ENCODE results near the gene SKI.
"Not testable (repeated sequence)": the region's sequence is repeated elsewhere in the genome, so short reads cannot be mapped to it uniquely, and the experiment has no call there.

Gene SKI

DNA sequence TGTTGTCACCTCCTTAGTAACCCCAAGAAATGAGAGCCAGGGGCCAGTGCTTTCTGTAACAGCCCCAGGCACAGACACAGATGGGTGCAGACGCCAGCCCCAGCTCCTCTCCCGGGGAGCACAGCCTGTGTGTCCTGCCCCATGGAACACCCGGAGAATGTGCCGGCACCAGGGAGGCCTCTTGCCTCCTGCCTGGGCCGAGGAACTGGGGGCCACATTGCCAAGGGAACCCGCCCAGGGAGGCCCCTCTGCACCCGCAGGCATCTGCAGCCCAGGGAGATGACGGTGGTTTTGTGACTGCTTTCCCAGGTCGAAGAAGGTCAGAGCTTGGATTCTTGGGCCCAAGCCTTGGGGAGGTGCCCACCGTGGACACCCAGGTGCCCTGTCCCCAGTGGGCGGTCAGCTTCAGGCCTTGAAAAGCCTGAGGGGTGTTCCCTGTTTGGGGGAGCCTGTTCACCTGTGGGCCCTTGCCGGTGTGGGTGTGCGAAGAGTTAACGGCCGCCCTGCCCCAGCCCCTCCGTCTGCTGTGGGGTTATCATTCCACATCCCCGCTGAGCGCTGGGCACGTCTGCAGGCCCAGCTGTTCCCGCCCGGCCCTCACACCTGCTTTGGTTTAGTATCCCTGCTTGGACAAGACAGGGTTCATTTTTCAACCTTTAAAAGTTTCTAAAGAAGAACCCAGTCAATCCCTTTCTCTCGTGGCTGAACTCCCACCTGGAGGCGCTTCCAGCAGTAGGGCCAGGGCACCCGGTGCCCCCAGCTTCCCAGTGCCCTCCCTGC lies 100.7 kb downstream of the SKI start:
- DNase-seq, result no peak

DNA sequence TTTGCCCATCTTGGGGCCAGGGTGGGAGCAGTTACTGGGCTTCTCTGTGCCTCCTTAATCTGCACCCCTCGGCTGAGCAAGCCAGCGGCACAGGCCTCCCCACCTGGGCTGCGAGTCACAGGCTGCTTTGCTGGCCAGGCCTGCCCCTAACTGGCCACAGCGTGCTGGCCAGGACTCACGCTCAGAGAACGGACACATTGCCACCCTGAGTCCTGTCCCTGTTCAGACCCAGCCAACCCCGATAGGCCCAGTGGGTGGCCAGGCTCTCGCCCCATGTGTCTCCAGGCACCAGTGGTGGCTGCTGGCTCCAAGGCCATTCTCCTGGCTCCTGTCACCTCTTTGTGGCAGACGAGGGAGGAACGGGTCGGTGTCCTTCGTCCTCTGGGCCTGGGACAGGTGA lies 101.9 kb downstream of the SKI start:
- DNase-seq, result no peak

DNA sequence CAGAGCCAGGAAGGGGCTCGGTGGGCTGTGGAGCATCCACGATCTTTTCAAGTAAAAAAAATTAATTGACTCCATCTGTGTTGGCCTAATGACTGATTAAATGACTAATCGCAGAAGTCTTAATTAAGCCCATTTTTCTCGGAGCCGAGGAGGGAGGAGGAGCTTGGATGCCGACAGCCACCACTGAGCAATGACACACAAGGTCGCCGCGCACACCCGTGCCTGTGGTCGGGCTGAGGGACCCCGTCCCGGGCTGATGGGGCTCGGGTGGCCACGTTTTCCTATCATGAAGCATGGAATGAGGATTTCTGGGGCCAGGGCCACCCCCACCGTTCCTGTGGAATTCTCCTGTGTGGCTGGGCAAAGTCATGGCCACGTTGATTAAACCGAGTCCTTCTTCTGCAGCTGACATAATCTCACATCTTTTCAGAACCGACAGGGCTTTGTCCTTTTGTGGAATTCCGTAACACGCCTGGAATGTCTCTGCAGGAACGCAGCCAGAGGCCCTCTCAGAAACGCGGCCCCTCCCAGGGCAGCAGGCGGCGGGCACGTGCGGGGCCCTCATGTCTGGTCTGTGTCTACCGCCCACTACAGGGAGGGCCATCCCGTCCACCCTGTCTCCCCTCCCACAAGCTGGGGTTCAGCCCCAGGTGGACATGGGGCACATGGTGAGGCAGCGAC lies 102.5 kb downstream of the SKI start:
- no peak for DNase-seq

DNA sequence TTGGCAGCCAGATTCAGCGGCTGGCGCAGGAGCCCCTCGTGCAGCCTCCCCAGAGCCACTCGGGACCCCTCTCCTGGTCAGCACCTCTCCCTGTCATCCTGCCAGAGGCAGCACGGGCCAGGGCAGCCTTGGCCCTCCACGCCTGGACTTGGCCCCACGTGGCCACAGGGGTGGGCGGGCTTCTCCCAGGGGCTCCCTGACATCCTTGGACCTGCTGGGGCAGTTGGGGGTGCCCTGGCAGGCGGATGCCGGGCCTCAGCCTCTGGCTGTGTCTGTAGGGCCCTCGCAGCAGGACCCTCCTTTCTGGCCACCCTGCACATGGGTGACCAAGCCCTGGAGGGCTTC lies 103.1 kb downstream of the SKI start:
- no peak for DNase-seq

DNA sequence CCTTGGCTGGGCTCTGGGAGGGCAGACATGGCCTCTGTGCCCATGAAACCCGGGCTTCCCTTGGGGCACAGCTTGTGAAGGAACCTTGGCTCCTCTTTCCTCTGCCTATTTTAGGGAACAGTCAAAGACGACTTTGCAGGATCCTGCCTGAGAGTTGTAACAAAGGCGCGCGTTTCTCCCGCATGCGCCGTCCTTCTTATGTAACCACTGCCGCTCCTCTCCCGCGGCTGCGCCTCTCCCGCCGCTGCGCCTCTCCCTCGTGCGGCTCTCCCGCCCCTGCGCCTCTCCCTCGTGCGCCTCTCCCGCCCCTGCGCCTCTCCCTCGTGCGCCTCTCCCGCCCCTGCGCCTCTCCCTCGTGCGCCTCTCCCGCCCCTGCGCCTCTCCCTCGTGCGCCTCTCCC lies 103.5 kb downstream of the SKI start:
- DNase-seq, result not testable (repeated sequence)

DNA sequence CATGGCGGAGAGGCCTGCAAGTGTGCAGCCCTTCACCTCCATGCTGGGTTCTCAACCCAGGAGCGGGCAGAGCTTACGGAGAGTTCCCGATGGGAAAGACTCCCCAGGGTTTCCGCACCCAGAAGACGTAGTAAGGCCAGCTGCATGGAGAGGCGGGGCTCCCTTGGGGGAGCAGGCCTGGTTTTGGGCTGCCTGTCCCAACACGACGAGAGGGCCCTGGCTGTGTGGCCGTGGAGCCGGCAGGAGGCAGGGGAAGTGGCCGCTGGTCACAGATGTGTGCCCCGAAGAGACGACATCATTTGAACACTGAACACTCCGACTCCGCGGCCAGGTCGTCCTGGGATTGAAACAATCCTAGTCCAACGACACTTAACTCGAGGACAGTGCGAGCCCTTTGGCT lies 106.2 kb downstream of the SKI start:
- DNase-seq, result no peak

DNA sequence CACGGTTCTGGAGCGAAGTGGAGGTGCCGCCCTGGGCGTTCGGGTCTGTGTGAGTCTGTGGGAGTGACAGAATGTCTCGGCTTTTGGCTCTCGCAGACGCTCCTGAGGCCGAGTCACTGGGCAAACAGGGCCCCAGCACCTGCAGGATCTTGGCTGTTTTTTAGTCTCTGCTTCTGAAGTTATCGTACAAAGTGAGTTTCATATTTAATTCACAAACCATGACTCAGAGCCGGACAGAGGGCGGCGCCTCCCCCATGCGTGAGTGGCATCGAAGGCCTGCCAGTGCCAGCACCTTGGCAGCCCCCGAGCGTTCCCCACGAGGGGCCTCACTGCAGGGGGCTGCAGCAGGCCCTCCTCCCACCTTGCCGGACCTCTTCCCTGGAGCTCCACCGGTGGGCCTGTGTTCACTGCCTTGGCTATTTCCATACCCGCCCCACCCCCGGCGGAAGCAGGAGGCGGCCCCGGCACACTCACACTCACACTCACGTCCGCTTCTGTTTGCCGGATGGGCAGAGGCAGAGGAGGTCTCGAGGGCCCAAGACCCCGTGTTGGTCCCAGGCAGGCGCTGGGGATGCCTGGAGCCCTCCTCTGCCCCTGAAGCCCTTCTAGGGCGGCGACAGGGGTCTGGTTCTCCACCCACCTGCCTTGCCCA lies 106.9 kb downstream of the SKI start:
- no peak for DNase-seq

DNA sequence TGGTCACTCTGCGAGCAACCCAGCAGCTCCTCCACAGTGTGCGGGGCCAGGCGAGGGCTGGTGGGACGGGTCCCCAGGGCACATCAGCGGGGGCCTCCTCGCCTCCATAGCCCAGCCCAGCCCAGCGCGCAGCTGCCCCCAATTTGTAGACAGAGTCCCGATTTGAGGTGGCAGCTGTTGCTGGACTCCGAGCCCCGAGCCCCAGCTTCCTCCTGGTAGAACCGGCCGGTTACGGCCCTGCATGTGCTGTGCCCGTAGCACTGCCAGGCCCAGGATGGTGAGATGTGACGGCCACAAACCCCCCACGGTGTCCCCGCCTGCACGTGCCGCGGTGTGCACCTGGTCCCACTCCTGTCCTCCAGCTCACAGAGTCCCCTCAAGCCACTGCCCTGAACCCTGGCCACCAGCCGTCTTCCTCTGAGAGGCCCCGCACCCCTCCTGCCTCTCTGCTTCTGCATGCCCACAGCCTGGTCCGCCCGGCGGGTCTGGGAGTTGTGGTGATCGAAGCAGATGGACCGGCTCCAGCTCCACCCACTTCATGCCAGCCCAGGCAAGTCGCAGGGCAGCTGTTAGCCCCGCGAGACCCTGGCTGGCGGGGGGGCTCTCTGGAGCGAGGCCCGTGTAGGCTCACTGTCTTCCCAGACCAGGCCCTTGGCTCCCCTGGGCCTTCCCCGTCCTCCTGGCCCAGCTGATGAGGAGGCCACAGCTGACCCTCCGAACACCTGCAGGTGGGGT lies 107.8 kb downstream of the SKI start:
- DNase-seq, result no peak

DNA sequence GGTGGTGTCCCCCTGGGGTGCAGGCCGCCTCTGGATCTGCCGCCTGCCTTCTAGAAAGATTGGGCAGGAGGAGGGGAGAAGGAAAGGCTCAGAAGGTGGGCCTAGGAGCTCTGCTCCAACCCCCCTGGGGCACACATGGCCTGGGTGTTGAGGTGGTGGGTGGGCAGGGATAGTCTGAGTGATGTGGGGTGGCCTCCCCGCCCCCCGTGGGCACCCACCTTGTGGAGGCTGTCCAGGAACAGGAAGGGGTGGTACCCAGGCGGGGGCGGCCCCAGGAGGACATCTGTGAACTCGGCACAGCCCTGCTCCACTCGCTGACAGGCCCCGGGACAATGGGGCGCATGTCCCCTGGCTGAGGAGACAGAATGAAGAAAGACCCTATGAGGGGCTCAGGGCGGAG lies 108.4 kb downstream of the SKI start:
- DNase-seq, result no peak

DNA sequence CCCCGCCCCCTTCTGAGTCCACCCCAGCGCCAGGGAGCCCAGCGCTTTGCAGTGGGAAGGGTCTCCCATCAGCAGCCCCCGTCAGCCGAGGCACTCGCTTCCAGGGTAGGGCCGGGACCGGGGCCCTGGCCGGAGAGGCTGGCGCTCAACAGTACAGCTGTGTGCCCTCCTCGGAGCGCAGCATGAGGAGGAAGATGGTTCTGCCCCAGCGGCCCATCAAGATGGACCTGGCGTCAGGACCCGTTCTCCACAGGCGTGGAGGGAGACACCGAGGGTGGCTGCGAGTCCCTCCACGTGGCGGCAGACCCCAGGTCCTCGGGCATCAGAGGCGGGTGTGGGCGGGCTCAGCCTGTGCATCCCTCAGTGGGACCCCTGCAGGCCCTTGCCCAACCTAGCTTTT lies 109.0 kb downstream of the SKI start:
- no peak for DNase-seq

DNA sequence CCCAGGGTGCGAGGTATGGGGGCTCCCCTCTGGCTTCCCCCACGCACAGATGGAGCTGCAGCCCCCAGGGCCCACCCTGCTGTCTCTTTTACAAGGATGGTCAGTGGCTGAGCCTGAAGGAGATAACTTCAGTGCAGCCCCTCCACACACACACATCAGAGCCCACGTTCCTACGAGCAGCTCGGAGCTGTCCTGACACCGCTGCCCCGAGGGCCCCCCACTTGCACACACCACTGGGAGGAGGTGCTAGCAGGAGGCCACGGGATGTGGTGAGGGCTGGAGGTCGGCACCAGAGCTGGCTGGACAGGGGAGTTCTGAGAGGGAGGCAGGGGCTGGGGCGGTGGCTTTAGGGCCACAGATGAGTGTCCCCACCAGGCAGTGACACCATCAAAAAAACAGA lies 109.4 kb downstream of the SKI start:
- DNase-seq, result no peak

DNA sequence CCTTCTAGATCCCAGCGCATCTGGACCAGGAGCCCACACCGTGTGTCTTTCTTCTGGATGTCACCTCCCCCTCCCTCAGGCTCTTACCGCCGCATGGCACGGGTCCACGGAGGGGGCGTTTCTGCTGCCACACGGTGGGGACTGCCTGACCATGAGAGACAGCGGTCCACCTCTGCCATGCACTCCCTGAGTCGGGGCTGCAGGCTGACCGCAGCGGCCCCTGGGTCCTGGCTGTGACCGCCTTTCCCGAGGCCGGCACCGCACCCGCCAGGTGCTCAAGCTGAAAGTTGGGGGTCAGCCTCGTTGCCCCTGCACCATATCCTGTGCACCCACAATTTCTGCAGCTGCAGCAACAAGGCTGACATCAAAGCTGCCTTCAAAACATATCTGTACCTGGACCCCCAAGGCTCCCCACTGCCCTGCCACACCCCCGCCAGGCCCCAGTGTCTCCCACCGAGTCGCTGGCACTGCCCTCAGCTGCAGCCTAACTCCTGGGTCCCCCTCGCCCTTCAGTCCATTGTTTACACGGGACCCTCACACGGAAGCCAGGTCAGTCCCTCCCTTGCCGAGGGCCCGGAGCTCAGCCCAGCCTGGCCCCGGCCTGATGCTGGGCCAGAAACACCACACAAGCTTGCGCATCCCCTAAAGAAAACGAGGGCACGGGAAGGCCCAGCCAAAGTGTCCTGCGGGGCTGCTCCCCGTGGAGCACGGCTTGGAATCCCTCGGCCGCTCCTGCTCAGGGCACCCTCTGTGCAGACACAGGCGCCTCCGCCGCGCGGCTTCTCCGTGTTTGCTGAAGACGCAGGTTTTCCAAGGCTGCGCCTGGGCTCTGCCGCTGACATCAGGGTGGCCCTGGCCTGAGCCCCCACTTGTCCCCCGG lies 111.3 kb downstream of the SKI start:
- no peak for DNase-seq

DNA sequence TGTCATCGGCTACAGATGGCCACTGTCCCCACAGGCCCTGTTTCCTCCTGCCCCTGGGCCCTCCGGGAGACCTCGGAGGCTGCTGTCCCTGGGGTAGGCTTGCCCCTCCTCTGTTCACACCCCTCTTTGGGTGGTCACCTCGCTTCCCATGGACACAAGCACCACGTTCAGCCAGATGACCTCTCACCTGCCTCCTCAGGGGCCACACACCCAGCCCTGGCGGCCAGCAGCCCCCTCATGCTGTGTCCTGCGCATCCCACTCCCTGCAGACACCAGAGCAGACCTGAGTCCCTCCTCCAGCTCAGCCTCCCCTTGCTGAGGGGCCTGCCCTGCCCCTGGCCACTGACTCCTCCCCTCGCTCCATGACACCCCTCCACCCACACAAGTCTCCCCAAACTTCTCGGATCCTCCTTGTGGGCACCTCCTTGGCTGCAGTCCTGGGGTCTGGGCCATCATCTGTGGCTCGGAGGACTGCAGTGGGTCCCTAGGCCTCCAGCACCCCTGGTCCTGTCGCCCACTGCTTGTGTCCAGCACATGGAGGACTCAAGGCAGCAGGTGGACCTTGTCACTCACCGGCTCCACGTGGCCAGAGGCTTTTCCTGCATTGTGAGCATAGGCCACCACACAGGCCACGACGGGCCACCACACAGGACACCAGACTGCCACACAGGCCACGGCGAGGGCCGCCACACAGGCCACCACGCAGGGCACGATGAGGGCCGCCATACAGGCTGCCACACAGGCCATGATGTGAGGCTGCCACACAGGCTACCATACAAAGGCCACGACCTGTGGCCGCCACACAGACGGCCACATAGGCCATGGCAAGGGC lies 112.2 kb downstream of the SKI start:
- no peak for DNase-seq

DNA sequence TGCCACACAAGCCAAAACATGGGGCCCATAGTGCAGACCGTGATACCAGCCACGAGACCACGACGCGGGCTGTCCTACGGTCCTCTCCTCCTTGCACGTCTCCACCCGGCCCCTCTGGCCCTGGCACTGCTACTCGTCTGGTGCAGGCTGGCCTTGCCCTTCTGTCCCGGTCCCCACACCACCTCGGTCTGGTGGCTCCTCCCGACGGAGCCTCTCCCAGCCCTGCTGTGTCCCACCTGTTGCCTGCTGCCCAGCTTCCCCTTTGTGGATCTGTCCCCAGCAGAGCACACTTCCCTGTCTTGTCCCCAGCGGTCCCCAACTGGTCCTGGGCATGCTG lies 112.8 kb downstream of the SKI start:
- no peak for DNase-seq

DNA sequence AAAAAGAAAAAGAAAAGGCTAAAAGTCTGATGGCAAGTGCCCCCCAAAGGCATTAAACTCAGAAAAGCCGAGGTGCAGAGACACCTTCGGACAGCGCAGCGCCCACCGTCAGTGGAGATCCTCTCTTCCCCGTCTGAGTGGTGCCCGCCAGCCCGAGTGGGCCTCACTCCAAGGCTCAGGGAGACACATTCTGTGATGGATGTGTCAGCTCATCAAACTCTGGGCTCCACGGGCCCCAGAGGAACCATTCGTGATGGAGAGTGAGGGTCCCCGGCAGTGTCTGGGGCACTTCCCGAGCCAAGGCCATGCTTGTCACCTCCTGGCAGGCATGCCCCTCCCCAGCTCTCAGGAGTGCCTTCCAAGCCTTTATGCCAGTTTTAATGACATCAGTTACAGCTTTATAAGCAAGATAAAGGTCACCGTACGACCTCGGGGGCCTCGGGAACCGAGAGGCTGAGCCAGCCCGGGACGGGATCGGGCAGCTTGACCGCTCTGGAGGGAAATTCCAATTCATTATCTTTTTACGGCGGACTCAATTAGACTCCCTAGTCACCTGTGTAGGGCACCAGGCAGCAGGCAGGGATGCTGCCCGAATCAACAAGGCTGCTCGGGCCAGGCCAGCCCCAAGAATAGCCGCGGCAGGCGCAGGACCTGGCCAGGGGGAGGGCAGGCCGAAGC lies 113.7 kb downstream of the SKI start:
- DNase-seq, result no peak

DNA sequence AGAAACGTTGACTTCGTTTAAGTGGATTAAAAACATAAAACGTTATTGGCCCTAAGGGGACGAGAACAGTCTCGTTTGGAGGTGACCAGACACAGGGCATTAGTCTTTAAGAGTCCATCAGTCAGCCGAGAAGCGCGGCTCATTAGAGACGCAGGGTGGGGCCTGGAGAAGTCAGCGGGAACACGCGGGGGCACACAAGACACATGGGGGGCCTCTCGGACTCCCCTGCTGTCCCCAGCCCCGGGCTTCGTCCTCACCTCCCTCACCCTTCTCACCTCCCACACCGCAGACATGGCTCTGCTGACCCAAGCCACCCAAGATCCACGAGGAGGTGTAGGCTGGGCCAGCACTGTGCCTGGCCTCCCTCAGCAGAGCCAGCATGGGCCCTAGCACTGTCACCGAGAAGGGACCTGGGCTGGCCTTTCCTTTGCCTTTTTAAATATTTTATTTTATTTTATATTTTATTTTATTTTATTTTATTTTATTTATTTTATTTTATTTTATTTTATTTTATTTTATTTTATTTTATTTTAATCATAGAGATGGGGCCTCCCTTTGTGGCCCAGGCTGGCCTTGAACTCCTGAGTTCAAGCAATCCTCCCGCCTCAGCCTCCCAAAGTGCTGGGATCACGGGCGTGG lies 114.4 kb downstream of the SKI start:
- DNase-seq, result no peak

DNA sequence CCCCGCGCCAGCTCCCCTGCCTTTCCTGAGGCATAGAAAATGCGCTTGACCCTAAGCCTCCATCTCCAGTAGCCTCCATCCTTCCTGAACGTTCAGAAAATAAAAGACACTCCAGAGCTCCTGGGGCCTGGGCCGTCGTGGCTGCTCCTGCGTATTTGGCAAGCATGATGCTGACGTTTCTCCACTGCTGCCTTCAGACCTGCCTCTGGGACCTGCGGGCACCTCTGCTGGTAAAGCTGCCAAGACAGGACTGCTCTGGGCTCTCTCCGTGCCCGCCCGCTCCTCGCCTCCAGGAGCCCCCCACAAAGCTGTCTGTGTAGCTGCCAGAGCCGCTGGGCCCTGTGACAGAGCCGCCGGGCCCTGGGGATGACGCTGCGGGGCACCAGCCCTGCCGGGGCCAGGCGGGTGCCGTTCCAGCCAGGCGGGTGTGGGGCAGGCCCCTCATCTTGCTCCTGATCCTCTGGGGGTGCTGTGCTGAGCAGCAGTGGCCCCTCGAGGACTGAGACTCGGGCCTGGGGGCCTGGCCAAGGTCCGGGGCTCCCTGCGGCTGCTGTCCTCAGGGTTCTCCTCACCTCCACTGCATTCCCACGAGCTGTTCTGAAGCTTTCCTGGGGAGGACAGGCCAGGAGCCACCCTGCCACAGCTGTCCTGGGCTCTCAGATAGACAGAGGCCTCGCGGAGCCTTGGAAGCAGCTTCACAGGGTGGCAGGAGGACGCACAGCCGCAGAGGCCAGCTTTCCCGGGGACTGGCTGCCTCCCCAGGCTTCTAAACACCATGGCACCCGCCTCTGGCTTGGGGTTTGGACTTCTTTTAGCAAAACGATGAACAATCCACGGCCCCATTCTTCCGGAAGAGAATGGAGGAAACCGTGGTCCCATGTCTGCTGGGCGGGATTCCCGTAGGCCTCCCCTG lies 115.2 kb downstream of the SKI start:
- no peak for DNase-seq

DNA sequence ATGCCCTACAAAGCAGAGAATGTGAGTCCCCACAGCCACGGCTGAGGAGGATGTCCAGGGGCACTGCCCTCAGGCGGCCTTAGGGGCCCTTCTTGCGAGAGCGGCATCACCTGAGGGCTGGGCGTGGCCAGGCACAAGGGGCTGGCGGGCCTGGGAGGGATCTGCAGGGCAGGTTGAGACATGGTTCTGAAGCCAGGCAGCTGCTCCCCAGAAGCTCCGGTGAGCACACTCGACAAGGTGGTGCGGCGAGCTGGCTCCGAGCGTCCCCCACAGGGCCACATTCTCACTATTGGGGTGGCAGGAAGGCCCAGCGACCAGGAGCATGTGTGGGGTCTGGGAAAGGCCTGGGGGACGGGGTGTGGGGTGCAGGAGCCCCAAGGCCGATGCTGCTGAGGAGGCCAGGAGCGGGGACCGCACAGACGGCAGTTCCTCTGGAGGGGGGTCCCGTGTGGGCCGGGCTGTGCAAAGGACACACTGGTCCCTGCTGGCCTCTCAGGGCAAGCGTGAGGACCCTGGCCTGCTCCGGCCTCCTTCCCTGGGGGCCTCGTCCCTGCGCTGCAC lies 116.1 kb downstream of the SKI start:
- DNase-seq, result no peak

DNA sequence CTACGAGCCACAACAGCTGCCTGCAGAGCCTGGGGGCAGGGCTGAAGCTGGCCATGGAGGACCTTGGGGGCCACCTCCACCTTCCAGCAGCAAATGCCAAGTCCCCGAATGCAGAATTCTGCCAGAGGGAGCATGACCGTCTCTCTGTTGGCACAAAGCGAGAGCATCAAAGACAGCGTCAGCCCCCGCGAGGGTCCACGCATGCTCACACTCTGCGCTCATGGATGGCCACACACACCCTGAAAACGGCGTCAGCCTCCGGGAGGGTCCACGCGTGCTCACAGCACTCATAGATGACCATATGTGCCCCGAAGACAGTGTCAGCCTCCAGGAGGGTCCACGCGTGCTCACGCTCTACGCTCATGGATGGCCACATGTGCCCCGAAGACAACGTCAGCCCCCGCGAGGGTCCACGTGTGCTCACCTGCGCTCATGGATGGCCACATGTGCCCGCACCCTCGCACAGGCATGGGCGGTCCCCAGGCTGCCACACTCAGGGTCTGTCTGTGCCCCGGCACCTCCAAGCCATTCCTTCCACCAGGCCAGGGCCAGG lies 116.7 kb downstream of the SKI start:
- DNase-seq, result no peak

All from NCI-H748 treated with DMSO at 0.1 percent for 48 hours (cell line).